SW 1271 (cell line): ENCODE measurements around the gene PPP1R9B.

Experiments
- DNase-seq, 2 experiments: peaks; one replicate each; lab custom pipeline; 2025; lab: John Stamatoyannopoulos, UW

Gene PPP1R9B

GRCh38 chr17:50154604-50155003 lies 4.1 kb upstream of the PPP1R9B start:
- no peak for DNase-seq

DNA sequence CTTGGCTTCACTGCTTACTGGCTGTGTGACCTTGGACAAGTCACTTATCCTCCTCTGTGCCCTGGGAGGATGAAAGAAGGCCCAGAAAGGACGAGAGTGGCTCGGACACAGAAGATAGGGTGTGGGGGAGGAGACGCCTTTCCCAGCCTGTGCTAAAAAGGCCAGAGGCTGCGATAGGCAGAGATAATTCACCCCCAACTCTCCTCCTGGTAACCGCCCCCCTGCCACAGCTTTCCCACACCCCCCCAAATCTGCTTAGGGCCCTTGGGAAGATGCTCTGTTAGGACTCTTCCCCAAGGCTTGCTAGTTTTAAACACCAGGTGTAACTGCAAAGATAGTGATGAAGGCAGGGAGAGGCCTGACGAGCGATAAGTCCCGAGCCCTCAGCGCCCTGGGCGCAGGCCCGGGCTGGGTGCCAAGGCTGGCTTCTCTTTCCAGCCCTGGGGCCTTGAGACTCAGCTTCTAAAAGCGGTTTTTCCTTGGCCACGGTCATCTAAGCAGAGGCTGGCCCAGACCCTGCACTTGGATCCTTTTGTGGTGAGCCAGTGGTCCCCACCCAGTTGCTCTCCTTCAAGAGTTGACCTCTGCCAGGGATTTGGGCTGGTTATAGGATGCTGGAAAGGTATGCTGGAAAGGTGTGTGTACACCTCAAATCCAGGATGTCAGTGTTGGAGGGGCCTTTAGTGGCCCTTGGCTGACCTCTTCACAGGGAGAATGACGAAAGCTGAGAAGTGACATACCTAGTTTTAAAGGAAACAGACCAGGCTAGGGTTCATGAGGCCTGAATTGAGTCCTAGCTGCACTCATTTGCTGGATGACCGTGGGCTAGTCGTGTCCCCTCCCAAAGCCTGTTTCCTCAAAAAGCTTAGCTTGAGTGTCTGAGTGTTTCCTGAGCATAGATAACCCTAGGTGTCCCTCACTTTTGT lies 3.4 kb upstream of the PPP1R9B start:
- DNase-seq = no peak

GRCh38 chr17:50152736-50153135 lies 2.3 kb upstream of the PPP1R9B start:
- DNase-seq = no peak

GRCh38 chr17:50151937-50152547 lies 1.6 kb upstream of the PPP1R9B start:
- DNase-seq = peak; percentile 43 to 88

DNA sequence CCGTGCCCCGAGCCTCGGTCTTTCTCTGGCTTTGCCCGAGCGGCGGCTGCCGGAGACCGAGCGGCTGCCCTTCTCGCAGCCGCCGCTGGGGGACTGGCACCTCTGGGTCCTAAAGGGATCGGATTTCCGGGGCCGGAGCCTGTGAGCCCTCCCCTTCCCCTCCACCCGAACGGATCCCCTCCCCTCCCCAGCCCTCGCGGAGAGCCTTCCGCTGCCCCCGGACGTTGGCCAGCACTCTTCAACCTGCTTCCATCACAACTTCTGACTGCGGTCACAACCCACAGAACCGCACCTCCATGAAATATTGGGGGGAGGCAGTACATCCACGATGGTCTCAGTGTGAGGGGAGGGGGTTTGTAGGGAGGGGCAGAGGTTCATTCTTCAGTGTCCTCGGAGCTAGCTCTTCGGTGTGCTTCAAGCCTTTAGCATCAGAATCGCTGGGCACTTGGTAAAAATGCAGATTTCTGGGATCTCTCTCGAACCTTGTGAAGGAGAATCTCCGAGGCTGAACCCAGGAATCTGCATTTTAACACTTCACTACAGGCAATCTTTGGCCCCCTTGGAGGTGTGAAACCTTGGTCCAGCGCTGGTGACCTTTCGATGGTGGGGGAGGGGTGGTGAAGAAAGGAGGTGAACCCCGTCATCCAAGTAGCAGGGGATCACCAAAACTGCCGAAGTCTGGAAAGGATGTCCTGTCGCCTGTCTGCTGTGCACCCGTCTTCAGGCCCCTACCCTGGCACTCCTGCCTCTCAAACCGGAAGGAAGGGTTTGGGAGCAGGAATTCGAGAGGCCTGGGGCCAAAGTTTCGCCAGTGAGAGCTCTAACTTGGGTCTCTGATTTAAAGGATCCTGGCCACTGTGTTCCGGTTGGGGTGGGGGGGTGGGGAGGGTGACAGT lies 812 bp upstream of the PPP1R9B start:
- peak; percentile 73 to 81 for DNase-seq

- DNase-seq = peak in 1 of 2 experiments; percentile 25
Measured at GRCh38 chr17:50149417-50150353, 792 bp downstream of the PPP1R9B start.

GRCh38 chr17:50149091-50149416 lies 1.4 kb downstream of the PPP1R9B start:
- no peak for DNase-seq

DNA sequence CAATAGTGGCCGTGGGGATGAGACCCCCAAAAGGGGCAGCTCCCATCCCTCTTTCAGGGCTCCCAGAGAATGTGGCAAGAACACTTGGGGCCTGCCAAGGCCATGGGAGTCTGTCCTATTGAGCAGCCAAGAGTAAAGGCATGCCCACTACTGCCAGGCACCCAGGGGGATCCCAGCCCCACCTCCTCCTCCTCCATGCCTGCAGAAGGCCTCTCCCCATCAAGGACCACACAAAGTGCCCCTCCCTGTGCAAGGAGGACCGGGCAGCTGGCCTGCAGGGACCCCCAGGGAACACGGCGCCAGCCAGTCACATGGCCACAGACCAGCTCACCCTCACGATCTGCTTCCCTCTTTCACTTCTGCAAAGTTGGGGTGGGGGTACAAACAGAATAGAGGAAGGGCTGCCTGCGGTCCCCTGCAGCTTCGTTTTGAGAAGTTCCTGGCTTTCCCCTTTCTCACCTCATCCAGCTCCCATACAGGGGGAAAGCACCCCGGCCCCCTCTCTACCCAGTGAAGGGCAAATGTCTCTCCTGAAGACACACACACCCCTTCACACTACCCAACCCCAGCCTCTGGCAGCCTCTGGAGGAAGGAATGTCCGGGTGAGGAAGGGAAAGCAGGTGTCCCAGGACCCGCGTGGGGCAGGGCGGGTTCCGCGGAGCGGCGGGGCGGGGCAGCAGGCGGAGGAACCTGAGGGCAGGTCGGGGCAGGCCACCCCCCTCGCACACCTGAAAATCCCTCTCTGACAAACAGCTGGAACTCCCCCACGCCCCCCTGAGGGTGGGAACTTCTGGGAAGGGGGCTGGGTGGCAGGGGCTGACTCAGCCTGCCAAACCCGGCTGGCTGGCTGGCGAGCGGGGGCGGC lies 2.0 kb downstream of the PPP1R9B start:
- DNase-seq = no peak

GRCh38 chr17:50147841-50148225 lies 2.6 kb downstream of the PPP1R9B start:
- no peak for DNase-seq

- no peak for DNase-seq
Measured at GRCh38 chr17:50146927-50147665, 3.4 kb downstream of the PPP1R9B start.

DNA sequence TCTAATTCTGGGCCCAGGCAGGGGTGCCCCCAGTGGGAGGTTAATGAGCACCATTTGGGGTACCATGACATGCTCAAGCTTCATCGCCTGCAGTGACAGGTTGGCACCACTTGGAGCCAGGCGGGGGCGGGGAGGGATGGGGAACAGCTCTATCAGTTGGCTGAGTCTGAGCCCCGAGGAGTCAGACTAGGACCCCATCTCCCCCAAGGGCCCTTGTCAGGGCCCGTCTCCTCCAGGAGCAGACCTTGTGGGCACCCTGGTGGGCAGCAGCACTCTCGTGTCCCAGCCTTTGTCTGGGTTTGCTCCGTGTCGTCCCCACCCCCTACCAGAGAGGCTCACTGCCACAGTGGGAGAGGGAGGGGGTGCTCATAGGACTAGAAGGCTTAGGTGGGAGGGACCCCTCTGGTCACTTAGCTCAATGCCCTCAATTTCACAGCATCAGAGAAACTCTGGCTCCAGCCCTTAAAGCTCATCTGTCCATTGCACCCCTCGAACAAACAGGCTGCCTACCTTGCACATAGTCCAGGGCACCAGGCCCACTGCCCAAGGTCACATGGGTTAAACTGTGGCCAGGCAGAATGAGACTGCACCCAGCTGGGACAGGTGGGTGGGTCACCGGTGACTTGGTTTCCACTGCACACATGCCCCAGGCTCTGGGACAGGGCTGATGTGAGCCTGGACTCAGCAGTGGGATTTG lies 4.1 kb downstream of the PPP1R9B start:
- no peak for DNase-seq

DNA sequence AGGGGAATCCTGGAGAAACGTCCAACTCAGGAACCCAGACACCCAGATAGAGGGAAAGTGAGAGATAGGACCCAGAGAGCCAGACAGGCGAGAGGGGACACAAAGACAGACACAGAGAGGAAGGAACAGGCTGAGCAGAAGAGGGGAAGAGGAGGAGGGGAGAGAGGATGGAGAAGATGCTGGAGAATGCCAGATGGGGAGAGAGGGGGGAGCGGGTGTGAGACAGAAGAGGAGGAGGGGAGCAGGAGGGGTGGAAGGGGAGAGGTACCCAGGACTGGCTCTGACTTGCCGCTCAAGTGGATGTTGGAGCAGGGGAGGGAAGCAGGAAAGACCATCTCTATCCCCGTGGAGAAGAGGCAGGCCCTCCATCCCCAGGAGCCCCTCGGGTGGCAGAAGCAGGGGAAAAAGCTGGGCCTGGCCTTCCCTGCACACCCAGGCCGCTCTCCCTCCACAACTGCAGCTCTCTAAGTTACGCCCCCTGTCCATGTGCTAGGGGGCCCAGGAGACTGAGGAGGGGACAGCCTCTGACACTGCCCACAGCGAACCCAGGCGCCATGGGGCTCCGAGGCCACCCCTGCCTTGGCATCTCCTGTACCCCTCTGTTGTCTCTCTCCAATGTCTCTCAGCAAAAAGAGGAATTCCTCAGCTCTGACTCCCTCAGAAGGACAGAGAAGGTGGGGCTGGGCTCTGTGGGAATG lies 4.8 kb downstream of the PPP1R9B start:
- no peak for DNase-seq

DNA sequence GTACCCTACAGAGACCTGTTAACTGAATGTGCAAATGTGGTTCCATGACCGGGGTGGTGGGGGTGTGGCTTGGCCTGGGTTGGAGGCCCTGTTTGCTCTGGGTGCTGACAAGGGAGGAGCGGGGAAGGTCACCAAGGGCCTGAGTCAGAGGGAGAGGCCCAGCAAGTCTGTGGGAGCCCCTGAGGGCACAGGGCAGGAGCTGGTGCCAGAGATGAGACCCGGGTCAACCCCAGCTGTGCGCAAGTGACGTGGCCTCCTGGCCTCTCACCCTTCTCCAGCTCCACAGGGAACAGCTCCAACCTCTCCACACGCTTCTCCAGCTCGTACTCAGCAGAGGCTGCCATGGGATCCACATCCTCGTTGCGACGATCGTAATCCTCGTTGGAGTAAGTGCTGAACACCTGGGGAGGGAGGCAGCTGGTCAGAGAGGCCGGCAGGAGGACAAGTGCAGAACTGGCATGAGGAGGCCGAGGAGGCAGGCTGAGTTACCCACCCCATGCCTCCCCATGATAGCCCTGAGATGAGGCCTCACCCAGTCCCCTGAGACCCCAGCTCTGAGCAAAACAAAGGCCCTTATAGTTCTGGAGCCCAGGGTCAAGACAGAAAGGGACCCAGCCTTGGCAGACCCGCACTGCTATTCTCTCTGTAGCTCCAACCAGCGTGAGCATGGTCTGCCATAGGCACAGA lies 5.5 kb downstream of the PPP1R9B start:
- no peak for DNase-seq

- no peak for DNase-seq
Measured at GRCh38 chr17:50144355-50144754, 6.1 kb downstream of the PPP1R9B start.

DNA sequence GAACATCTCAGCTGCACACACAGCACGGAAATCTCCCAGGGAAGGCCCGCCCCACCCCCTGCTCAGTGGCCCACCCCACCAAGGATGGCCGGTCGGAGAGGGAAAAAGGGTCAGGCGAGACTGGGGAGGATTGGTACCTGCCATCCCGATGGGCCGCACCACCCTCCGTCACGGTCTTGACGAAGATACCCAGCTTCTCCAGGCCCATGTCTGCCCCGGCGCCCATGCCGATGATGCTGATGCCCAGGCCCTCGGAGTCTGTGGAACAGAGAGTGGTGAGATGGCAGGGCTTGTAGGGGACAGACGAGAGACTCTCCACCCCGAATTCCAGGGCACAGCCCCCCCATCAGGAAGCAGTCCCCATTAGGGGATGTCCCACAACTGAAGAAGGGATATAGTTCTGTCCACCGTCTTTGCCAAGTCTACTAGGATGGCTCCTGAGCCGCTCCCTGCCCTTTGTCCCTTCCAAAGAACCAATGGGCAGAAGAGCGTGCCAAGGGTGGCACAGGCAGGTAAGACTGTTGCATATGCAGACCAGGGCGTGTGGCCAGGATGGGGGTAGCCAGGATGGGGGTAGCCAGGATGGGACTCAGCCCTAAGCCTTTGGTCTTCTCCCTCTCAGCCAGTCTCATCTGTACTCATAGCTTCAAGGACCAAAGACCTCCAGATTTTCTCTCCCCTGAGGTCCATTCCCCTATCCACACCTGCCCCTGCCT lies 6.9 kb downstream of the PPP1R9B start:
- DNase-seq = no peak

GRCh38 chr17:50141745-50142110 lies 8.7 kb downstream of the PPP1R9B start:
- DNase-seq = no peak

DNA sequence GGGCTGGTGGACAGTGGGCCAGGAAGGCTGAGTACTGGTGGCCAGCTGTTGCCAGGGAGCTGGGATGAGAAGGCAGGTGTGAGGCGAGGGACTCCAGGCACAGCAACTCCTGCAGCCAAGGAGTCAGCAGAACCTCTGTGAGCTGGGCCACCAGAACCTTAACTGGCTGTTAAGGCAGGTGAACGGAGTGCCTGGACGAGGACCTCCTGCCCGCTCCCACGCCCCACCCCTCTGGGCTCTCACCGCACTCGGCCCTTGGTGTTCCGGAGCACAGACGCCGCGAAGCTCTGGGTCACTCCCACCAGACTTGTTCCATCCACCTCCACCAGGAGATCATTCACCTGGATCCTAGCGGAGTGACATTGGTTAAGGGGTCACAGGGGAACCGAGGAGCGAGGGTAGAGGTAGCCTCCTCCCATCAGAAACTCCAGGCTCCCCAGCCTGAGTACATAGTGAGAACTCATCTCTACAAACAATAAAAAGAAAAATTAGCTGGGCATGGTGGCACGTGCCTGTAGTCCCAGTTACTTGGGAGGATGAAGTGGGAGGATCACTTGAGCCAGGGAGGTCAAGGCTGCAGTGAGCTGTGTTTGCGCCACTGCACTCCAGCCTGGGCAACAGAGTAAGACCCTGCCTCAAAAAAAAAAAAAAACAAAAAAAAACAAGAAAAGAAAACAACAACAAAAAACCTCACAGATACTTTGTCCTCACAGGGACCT lies 9.3 kb downstream of the PPP1R9B start:
- DNase-seq = no peak
